ENCODE measurements around the gene POT1. TPM values are rescaled to one million over a fixed set of nuclear protein-coding genes. Genes with fewer than 3 reads are reported as not detected.

The POT1 gene
- total and polyA plus RNA-seq, 2 of the 8 experiments (the other 6 are each of a cell fraction or from before 2014, with no cell fraction given), result 13.1 to 22.8 TPM

GRCh38 chr7:124808206-124808605 lies 121.4 kb downstream of the POT1 start (continued):
- no peak for TF ChIP-seq HDAC6 (IDR thresholded peaks at IDR 0.05; ENCODE audit: low read depth, low read length)
- no peak for TF ChIP-seq POLR2AphosphoS5 (IDR thresholded peaks at IDR 0.05; ENCODE audit: low read depth, low read length)
- no peak for TF ChIP-seq CHD2 (IDR thresholded peaks at IDR 0.05; ENCODE audit: low read length)
